ENCODE measurements around the gene DNM3. TPM values are rescaled to one million over a fixed set of nuclear protein-coding genes. Genes with fewer than 3 reads are reported as not detected.

DNM3 gene
- total and polyA plus RNA-seq, 12 donors = 7.2 to 78.6 (median 18.4) TPM

DNA sequence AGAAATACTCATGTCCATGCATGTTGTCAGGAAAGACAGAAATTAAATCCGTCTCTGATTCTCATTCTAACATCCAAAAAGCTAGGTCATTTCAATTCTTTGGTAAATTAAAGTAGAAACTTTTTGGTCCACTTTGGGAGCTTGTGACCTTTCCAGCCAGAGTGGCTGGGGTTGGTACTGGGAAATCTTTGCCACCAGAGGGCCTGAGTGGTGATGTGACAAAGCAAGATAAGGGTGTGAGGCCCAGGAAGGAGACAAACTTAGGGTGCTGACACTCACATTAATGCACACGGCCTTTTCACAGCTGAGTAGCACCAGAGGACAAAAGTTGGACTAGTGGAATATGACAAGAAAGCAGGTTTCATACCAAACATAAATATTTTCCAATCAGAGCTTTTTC, 144.3 kb downstream of the DNM3 start:
- intact Hi-C loops (cut with DNase I) = loop anchor here in 1 of 2 donors (2.0 to 10.0 kb wide), 2 partner anchors 181 to 341 kb away; no protein-coding TSS in a partner anchor

GRCh38 chr1:171988243-171988885, 147.1 kb downstream of the DNM3 start:
- Histone ChIP-seq H3K36me3 (replicated peaks in 1 of 2) (no peaks in the 10 kb centered on the region), H3K4me3 (no peak overlapping the region), H3K4me1 (replicated peaks in 1 of 2) (peaks cover 11 to 18% of the 10 kb centered on the region in 2 donors), H3K27ac (no peak overlapping the region), H3K27me3 (no peaks in the 10 kb centered on the region), H3K9me3 (replicated peaks in 1 of 3) (no peaks in the 10 kb centered on the region)
- intact Hi-C loops (cut with DNase I) = loop anchor here in 1 of 2 donors (10.0 kb wide), 1 partner anchor 344 kb away; no protein-coding TSS in a partner anchor
- WGBS, 4 donors = 63 to 79% (median 76%) methylated on average over 1 of the region's 1 CpG
- no peak for TF ChIP-seq POLR2A (IDR thresholded peaks at IDR 0.05)
- TF ChIP-seq, protein P1, sequence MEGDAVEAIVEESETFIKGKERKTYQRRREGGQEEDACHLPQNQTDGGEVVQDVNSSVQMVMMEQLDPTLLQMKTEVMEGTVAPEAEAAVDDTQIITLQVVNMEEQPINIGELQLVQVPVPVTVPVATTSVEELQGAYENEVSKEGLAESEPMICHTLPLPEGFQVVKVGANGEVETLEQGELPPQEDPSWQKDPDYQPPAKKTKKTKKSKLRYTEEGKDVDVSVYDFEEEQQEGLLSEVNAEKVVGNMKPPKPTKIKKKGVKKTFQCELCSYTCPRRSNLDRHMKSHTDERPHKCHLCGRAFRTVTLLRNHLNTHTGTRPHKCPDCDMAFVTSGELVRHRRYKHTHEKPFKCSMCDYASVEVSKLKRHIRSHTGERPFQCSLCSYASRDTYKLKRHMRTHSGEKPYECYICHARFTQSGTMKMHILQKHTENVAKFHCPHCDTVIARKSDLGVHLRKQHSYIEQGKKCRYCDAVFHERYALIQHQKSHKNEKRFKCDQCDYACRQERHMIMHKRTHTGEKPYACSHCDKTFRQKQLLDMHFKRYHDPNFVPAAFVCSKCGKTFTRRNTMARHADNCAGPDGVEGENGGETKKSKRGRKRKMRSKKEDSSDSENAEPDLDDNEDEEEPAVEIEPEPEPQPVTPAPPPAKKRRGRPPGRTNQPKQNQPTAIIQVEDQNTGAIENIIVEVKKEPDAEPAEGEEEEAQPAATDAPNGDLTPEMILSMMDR (IDR thresholded peaks at IDR 0.05) = no peak
- no peak for DNase-seq

More for the DNA sequence above, 144.3 kb downstream of the DNM3 start:
- Histone ChIP-seq H3K4me3 (no peak overlapping the region), H3K27ac (no peak overlapping the region), H3K36me3 (replicated peaks in 1 of 2) (no peaks in the 10 kb centered on the region), H3K9me3 (replicated peaks in 1 of 3) (no peaks in the 10 kb centered on the region), H3K4me1 (replicated peaks in 1 of 2) (peaks cover 11 to 18% of the 10 kb centered on the region in 2 donors), H3K27me3 (no peaks in the 10 kb centered on the region)
- WGBS, 4 donors = 55 to 67% (median 62%) methylated on average over 2 of the region's 2 CpGs
- DNase-seq = peak; percentile 30 to 62 (median 41)
- TF ChIP-seq POLR2A (IDR thresholded peaks at IDR 0.05) = no peak
- TF ChIP-seq, protein P1 (IDR thresholded peaks at IDR 0.05) = peak; percentile 10 to 44 (median 22)

DNA sequence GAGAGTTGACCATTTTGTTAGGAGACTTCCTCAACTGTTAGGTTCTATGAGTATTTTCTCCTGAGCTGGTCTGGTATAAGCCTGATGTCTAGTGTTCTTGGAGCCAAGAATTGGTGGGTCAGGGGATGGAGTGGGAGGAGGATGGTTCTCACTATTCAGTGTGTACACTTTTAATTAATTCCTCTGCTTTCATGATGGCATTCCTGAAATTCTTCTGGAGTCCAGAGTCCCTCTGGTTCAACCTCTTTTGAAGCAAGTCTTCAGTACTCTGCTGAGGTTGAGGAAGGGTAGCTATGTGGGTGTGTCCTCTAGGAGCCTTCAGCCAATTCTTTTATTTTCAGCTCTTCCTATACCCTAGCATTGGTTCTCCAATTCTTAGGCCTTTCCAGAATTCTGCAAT, 149.1 kb downstream of the DNM3 start:
- no peak for TF ChIP-seq POLR2A (IDR thresholded peaks at IDR 0.05)
- TF ChIP-seq, protein P1 (IDR thresholded peaks at IDR 0.05) = no peak
- Histone ChIP-seq H3K36me3 (replicated peaks in 1 of 2) (no peaks in the 10 kb centered on the region), H3K4me1 (replicated peaks in 1 of 2) (peaks cover 6 to 13% of the 10 kb centered on the region in 2 donors), H3K27me3 (no peaks in the 10 kb centered on the region), H3K9me3 (replicated peaks in 1 of 3) (no peaks in the 10 kb centered on the region), H3K4me3 (no peak overlapping the region), H3K27ac (no peak overlapping the region)
- intact Hi-C loops (cut with DNase I) = loop anchor here in 1 of 2 donors (10.0 kb wide), 1 partner anchor 414 kb away; no protein-coding TSS in a partner anchor
- DNase-seq = no peak

GRCh38 chr1:171994293-171994692, 153.0 kb downstream of the DNM3 start:
- TF ChIP-seq POLR2A (IDR thresholded peaks at IDR 0.05) = no peak
- TF ChIP-seq, protein P1 (IDR thresholded peaks at IDR 0.05) = no peak
- no peak for DNase-seq
- intact Hi-C loops (cut with DNase I) = loop anchor here in 1 of 2 donors (10.0 kb wide), 1 partner anchor 411 kb away; no protein-coding TSS in a partner anchor
- no peaks in the 10 kb centered on the region for H3K9me3 ChIP-seq (replicated peaks in 1 of 3)
- peaks cover 6 to 16% of the 10 kb centered on the region in 2 donors for H3K4me1 ChIP-seq (replicated peaks in 1 of 2)
- WGBS, 4 donors = 90 to 98% (median 94%) methylated on average over 2 of the region's 2 CpGs
- peak overlapping the region in 1 of 5 donors; percentile 15 for H3K27ac ChIP-seq
- H3K4me3 ChIP-seq = no peak overlapping the region
- H3K36me3 ChIP-seq (replicated peaks in 1 of 2) = no peaks in the 10 kb centered on the region
- no peaks in the 10 kb centered on the region for H3K27me3 ChIP-seq

Data from adrenal gland (tissue), 12 donors.